MCF 10A (cell line): ENCODE measurements around the gene SORBS1. TPM values are rescaled to one million over a fixed set of nuclear protein-coding genes. Genes with fewer than 3 reads are reported as not detected.

Experiments
- BruUV-seq: library from RNA; stranded (reverse); fragments of 400-500 nt; replicated peaks from 2 replicates; lab custom pipeline; 2021; lab: Mats Ljungman, UMichigan
- CTCF ChIA-PET: fragments of 300-600 bp; sonication (Branson Sonifier 250); formaldehyde crosslinking; extraction: SDS; loops from one replicate; lab custom pipeline; 2021; ENCODE audit warnings: antibody characterized with exemption, inconsistent platforms; lab: Yijun Ruan, JAX
- POLR2A ChIA-PET: fragments of 300-600, 350-650 bp; sonication (Branson Sonifier 250); formaldehyde crosslinking; extraction: SDS; loops from one replicate; lab custom pipeline; 2020; ENCODE audit warnings: antibody characterized with exemption, inconsistent platforms; lab: Yijun Ruan, JAX
- DNase-seq: peaks from one replicate; pipeline ENCODE4 v3.0.0-alpha.2; 2018; ENCODE audit not compliant: unreplicated experiment
- H3K27ac Mint-ChIP-seq: one replicate; pipeline ENCODE4 v1.8.0; 2022; ENCODE audit warnings: mild to moderate bottlenecking, low read depth, mixed read lengths; ENCODE audit not compliant: unreplicated experiment
- H3K27me3 Mint-ChIP-seq: one replicate; pipeline ENCODE4 v1.8.0; 2022; ENCODE audit warnings: mixed read lengths; ENCODE audit not compliant: insufficient read depth, unreplicated experiment
- H3K36me3 Mint-ChIP-seq: one replicate; pipeline ENCODE4 v1.8.0; 2022; ENCODE audit warnings: mild to moderate bottlenecking, moderate library complexity, mixed read lengths; ENCODE audit not compliant: insufficient read depth, unreplicated experiment
- H3K4me1 Mint-ChIP-seq: one replicate; pipeline ENCODE4 v1.8.0; 2022; ENCODE audit warnings: mixed read lengths; ENCODE audit not compliant: insufficient read depth, unreplicated experiment
- H3K4me3 Mint-ChIP-seq: one replicate; pipeline ENCODE4 v1.8.0; 2022; ENCODE audit warnings: mild to moderate bottlenecking, moderate library complexity, mixed read lengths; ENCODE audit not compliant: unreplicated experiment
- H3K9me3 Mint-ChIP-seq: one replicate; pipeline ENCODE4 v1.8.0; 2022; ENCODE audit warnings: mixed read lengths; ENCODE audit not compliant: unreplicated experiment
- intact Hi-C: fragments of 100-400 bp; cut with micrococcal nuclease; formaldehyde crosslinking; loops from 2 replicates; pipeline ENCODE4 v1.14.1; 2022
- total RNA-seq: library from RNA; stranded (reverse); gene quantifications from 2 replicates; pipeline ENCODE4 v1.2.3, GENCODE V29; 2022
- TF ChIP-seq, protein P1 (sequence below): fragments of 200-600 bp; IDR thresholded peaks from one replicate; pipeline ENCODE4 v1.8.0; 2022; ENCODE audit warnings: antibody characterized with exemption, mild to moderate bottlenecking; ENCODE audit not compliant: unreplicated experiment

Gene SORBS1
- total RNA-seq, 1 experiment from 2014 or later, result 1.0 TPM

DNA sequence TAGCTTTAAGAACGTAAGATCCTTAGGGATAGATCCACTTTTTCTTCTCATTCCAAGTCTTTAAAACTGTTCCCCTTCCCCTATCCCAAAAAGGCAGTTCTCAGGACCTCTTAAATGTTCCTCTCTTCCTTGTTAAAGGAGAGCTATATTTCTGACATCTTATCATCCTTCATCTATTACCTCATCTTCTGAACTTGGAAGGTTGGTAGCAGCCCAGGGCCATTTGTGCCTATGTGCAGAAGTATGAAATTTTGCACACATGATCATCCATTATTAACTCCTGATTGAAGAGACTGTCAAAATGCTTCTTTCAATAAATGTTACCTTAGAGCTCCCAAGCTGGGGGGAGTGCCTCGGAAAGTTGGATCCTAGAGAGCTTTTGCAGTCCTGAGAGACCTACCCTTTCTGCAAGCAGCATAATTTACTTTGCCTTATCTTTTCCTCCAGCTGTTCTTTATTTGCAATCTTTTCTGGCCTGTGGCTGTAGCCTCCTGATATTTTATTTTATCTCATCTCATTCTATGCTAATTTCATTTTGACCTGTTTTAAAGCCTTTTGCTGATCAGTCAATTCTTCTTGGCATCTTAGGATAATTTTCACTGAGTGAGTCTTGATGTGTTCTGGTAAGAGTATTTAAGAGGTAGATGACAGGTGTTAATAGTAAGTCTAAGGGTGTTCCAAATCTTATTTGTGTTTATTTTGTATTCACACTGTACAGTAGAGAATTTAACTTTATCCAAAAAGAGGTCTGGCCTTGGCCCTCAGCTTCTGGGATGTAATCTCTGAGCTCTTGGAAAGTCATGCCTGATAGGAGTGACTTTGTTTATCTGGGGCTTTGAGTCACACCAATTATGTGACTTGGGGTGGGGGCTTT lies 135.3 kb downstream of the SORBS1 start:
- BruUV-seq, result no TSS peak
- DNase-seq, result no peak
- Mint-ChIP-seq H3K4me1 (peaks cover 6% of the 10 kb centered on the region), H3K36me3 (peaks cover 6% of the 10 kb centered on the region), H3K27me3 (peaks cover 10% of the 10 kb centered on the region), H3K9me3 (no peaks in the 10 kb centered on the region), H3K4me3 (no peak overlapping the region), H3K27ac (no peak overlapping the region)
- ChIA-PET POLR2A (interaction anchor here (0.6 to 1.3 kb wide), 3 partner anchors 14 to 111 kb away, joined by 3 read pairs; no protein-coding TSS in a partner anchor), CTCF (interaction anchor here (0.6 to 11.3 kb wide), 11 partner anchors 16 to 179 kb away, joined by 3 to 185 read pairs (median 3); no protein-coding TSS in a partner anchor)
- intact Hi-C loops, result loop anchor here (10.0 kb wide), 1 partner anchor 221 kb away; no protein-coding TSS in a partner anchor
- TF ChIP-seq, protein P1, sequence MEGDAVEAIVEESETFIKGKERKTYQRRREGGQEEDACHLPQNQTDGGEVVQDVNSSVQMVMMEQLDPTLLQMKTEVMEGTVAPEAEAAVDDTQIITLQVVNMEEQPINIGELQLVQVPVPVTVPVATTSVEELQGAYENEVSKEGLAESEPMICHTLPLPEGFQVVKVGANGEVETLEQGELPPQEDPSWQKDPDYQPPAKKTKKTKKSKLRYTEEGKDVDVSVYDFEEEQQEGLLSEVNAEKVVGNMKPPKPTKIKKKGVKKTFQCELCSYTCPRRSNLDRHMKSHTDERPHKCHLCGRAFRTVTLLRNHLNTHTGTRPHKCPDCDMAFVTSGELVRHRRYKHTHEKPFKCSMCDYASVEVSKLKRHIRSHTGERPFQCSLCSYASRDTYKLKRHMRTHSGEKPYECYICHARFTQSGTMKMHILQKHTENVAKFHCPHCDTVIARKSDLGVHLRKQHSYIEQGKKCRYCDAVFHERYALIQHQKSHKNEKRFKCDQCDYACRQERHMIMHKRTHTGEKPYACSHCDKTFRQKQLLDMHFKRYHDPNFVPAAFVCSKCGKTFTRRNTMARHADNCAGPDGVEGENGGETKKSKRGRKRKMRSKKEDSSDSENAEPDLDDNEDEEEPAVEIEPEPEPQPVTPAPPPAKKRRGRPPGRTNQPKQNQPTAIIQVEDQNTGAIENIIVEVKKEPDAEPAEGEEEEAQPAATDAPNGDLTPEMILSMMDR, result no peak

DNA sequence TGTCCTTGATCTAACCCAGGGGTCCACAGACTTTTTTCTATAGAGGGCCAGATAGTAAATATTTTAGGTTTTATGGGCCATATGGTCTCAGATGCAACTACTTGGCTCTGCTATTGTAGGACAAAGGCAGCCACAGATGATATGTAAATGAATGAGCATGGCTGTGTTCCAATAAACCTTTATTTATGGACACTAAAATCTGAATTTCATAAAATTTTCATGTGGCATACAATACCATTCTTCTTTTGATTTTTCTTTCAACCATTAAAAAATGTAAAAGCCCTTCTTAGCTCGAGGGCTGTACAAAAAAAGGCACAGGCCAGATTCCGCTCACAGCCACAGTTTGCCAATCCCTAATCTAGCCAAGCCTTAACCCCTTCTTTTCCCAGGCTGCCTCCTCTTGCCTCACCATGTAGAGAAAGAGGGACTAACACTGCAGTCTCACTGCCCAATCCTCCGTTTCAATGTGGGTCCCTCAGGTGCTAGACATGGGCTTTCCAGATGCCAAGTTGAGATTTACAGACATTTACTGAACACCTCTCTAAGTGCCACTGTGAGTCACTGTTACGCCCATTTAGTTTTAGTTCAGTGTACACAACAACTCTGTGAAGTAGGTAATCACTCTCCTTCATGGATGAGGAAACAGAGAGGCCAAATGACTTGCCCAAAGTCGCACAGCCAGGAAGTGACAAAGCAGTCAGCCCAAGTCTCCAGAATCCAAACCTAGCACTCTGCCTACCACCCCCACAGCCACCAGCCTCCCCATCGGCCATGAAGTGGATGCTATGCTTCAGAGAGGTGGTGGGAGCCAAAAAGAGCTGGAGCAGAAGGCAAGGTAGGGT lies 137.8 kb downstream of the SORBS1 start:
- ChIA-PET CTCF (interaction anchor here (0.6 to 0.7 kb wide), 2 partner anchors 49 to 180 kb away, joined by 3 read pairs; no protein-coding TSS in a partner anchor), POLR2A (no interaction called here)
- no peak for DNase-seq
- H3K9me3 Mint-ChIP-seq, result no peaks in the 10 kb centered on the region
- intact Hi-C loops, result loop anchor here (10.0 kb wide), 1 partner anchor 219 kb away; no protein-coding TSS in a partner anchor
- no peak overlapping the region for H3K4me3 Mint-ChIP-seq
- peaks cover 2% of the 10 kb centered on the region for H3K36me3 Mint-ChIP-seq
- peaks cover 10% of the 10 kb centered on the region for H3K27me3 Mint-ChIP-seq
- no TSS peak for BruUV-seq
- TF ChIP-seq, protein P1, result no peak
- H3K4me1 Mint-ChIP-seq, result no peaks in the 10 kb centered on the region
- H3K27ac Mint-ChIP-seq, result no peak overlapping the region

DNA sequence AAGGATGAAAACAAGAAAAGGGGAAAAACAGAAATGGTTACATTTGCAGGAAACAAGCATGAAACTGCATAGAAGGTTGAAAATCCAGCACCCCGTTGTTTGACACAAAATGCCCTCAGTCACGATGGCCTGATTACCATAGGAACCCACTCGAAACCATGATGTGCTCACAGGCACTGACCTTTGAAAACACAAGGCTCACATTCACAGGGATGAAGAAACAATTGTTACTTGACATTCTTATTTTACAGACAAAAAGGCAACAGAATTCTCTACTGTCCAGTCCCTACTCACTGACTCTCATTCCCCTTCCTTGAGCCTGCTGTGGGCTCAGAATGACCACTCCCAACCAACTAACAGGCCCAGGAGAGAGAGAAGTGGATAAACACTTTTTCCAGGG lies 138.9 kb downstream of the SORBS1 start:
- CTCF ChIA-PET, result interaction anchor here (0.6 to 7.0 kb wide), 2 partner anchors 8 to 48 kb away, joined by 3 to 52 read pairs; no protein-coding TSS in a partner anchor
- Mint-ChIP-seq H3K27ac (no peak overlapping the region), H3K27me3 (peaks cover 10% of the 10 kb centered on the region), H3K36me3 (no peaks in the 10 kb centered on the region), H3K4me3 (no peak overlapping the region), H3K4me1 (no peaks in the 10 kb centered on the region), H3K9me3 (no peaks in the 10 kb centered on the region)
- no TSS peak for BruUV-seq
- POLR2A ChIA-PET, result no interaction called here
- intact Hi-C loops, result loop anchor here (10.0 kb wide), 1 partner anchor 217 kb away; no protein-coding TSS in a partner anchor
- TF ChIP-seq, protein P1, result no peak
- DNase-seq, result no peak
